ENCODE data around the gene MRPL16. TPM values are rescaled to one million over a fixed set of nuclear protein-coding genes. Genes with fewer than 3 reads are reported as not detected.
A peak's percentile ranks its signal among the peaks of the same experiment; 100 is the strongest.
"Not testable (repeated sequence)": the region's sequence is repeated elsewhere in the genome, so short reads cannot be mapped to it uniquely, and the experiment has no call there.

The MRPL16 gene
- polyA plus RNA-seq, 3 donors = 34.1 to 75.0 (median 71.9) TPM

- Histone ChIP-seq H3K27me3 (ENCODE audit: control insufficient read depth in 2 of 2, insufficient read depth in 2 of 2, low read length in 2 of 2) (no peaks in the 10 kb centered on the region), H4K20me1 (ENCODE audit: insufficient read depth, low read length) (no peaks in the 10 kb centered on the region), H3K4me2 (replicated peaks; ENCODE audit: extremely low read depth, low read length, poor library complexity, severe bottlenecking) (no peak overlapping the region), H3K4me3 (replicated peaks in 1 of 3; ENCODE audit: low read depth in 2 of 3, low read length in 3 of 3) (no peak overlapping the region), H3K9ac (ENCODE audit: insufficient read depth, low read length, poor library complexity, severe bottlenecking) (no peak overlapping the region), H3K36me3 (replicated peaks in 1 of 2; ENCODE audit: control insufficient read depth in 1 of 2, insufficient read depth in 2 of 2, low read length in 2 of 2) (no peaks in the 10 kb centered on the region), H2AFZ (ENCODE audit: insufficient read depth, low read depth, low read length, poor library complexity, severe bottlenecking) (no peak overlapping the region), H3K4me1 (ENCODE audit: control insufficient read depth in 1 of 2, insufficient read depth in 2 of 2, low read length in 2 of 2) (peaks cover 7 to 8% of the 10 kb centered on the region in 2 donors), H3K9me3 (replicated peaks in 1 of 2; ENCODE audit: control insufficient read depth in 1 of 2, insufficient read depth in 1 of 2, low read length in 2 of 2) (no peaks in the 10 kb centered on the region), H3K79me2 (ENCODE audit: insufficient read depth, low read length) (no peaks in the 10 kb centered on the region), H3K27ac (ENCODE audit: low read depth in 1 of 2, low read length in 2 of 2) (no peak overlapping the region)
- peaks cover 22% of the 10 kb centered on the region for H3K4me1 Mint-ChIP-seq
- H3K4me3 Mint-ChIP-seq = no peak overlapping the region
- H3K27ac Mint-ChIP-seq = no peak overlapping the region
- intact Hi-C loops (cut with micrococcal nuclease) = no loop called here
- H3K9me3 Mint-ChIP-seq = no peaks in the 10 kb centered on the region
- H3K27me3 Mint-ChIP-seq (ENCODE audit: low read depth in 3 of 3) = no peaks in the 10 kb centered on the region
- DNase-seq = peak in 2 of 3 donors; percentile 8 to 20
- no peaks in the 10 kb centered on the region for H3K36me3 Mint-ChIP-seq
- TF ChIP-seq CTCF (IDR thresholded peaks at IDR 0.05) = no peak
- WGBS (ENCODE audit: insufficient coverage) = 64% methylated on average over 3 of the region's 10 CpGs
Observed at GRCh38 chr11:59857439-59858434, 47.2 kb upstream of the MRPL16 start.

GRCh38 chr11:59854871-59855270 is 44.3 kb upstream of the MRPL16 start:
- H3K27ac Mint-ChIP-seq = no peak overlapping the region
- no peak overlapping the region for H2AFZ ChIP-seq (ENCODE audit: insufficient read depth, low read depth, low read length, poor library complexity, severe bottlenecking)
- H3K4me1 Mint-ChIP-seq = peaks cover 18% of the 10 kb centered on the region

GRCh38 chr11:59851416-59851815 is 40.8 kb upstream of the MRPL16 start:
- no CpG with 5 or more reads among the region's 5 CpGs for WGBS (ENCODE audit: insufficient coverage)
- H3K9me3 Mint-ChIP-seq; H3K9me3 ChIP-seq (replicated peaks in 1 of 2; ENCODE audit: control insufficient read depth in 1 of 2, insufficient read depth in 1 of 2, low read length in 2 of 2); H3K36me3 Mint-ChIP-seq; H3K4me2 ChIP-seq (replicated peaks; ENCODE audit: extremely low read depth, low read length, poor library complexity, severe bottlenecking); H3K4me3 ChIP-seq (replicated peaks in 1 of 3; ENCODE audit: low read depth in 2 of 3, low read length in 3 of 3); H3K4me1 ChIP-seq (ENCODE audit: control insufficient read depth in 1 of 2, insufficient read depth in 2 of 2, low read length in 2 of 2); H4K20me1 ChIP-seq (ENCODE audit: insufficient read depth, low read length); H3K27ac Mint-ChIP-seq; H3K79me2 ChIP-seq (ENCODE audit: insufficient read depth, low read length); intact Hi-C loops (cut with micrococcal nuclease); H3K27me3 Mint-ChIP-seq (ENCODE audit: low read depth in 3 of 3); H3K9ac ChIP-seq (ENCODE audit: insufficient read depth, low read length, poor library complexity, severe bottlenecking); H3K27ac ChIP-seq (ENCODE audit: low read depth in 1 of 2, low read length in 2 of 2); H3K36me3 ChIP-seq (replicated peaks in 1 of 2; ENCODE audit: control insufficient read depth in 1 of 2, insufficient read depth in 2 of 2, low read length in 2 of 2); H3K27me3 ChIP-seq (ENCODE audit: control insufficient read depth in 2 of 2, insufficient read depth in 2 of 2, low read length in 2 of 2); DNase-seq; H3K4me3 Mint-ChIP-seq; H2AFZ ChIP-seq (ENCODE audit: insufficient read depth, low read depth, low read length, poor library complexity, severe bottlenecking): not testable (repeated sequence)
- peaks cover 14% of the 10 kb centered on the region for H3K4me1 Mint-ChIP-seq

More at GRCh38 chr11:59854871-59855270, 44.3 kb upstream of the MRPL16 start:
- H3K9me3 Mint-ChIP-seq = peaks cover 0 to 3% (median 0%) of the 10 kb centered on the region in 7 donors
- no peak for TF ChIP-seq CTCF (IDR thresholded peaks at IDR 0.05)
- Histone ChIP-seq H3K4me2 (replicated peaks; ENCODE audit: extremely low read depth, low read length, poor library complexity, severe bottlenecking) (no peak overlapping the region), H3K36me3 (replicated peaks in 1 of 2; ENCODE audit: control insufficient read depth in 1 of 2, insufficient read depth in 2 of 2, low read length in 2 of 2) (no peaks in the 10 kb centered on the region), H3K9ac (ENCODE audit: insufficient read depth, low read length, poor library complexity, severe bottlenecking) (no peak overlapping the region), H3K4me3 (replicated peaks in 1 of 3; ENCODE audit: low read depth in 2 of 3, low read length in 3 of 3) (no peak overlapping the region), H3K79me2 (ENCODE audit: insufficient read depth, low read length) (no peaks in the 10 kb centered on the region), H3K27ac (ENCODE audit: low read depth in 1 of 2, low read length in 2 of 2) (no peak overlapping the region), H3K9me3 (replicated peaks in 1 of 2; ENCODE audit: control insufficient read depth in 1 of 2, insufficient read depth in 1 of 2, low read length in 2 of 2) (no peaks in the 10 kb centered on the region), H3K27me3 (ENCODE audit: control insufficient read depth in 2 of 2, insufficient read depth in 2 of 2, low read length in 2 of 2) (no peaks in the 10 kb centered on the region), H4K20me1 (ENCODE audit: insufficient read depth, low read length) (no peaks in the 10 kb centered on the region), H3K4me1 (ENCODE audit: control insufficient read depth in 1 of 2, insufficient read depth in 2 of 2, low read length in 2 of 2) (peaks cover 7 to 8% of the 10 kb centered on the region in 2 donors)
- H3K4me3 Mint-ChIP-seq = no peak overlapping the region
- DNase-seq = no peak
- intact Hi-C loops (cut with micrococcal nuclease) = no loop called here
- 71% methylated on average over 1 of the region's 2 CpGs for WGBS (ENCODE audit: insufficient coverage)
- no peaks in the 10 kb centered on the region for H3K36me3 Mint-ChIP-seq
- H3K27me3 Mint-ChIP-seq (ENCODE audit: low read depth in 3 of 3) = peaks cover 0 to 1% (median 0%) of the 10 kb centered on the region in 3 donors

All from CD14-positive monocyte (primary cell).